IMR-90 (cell line): ENCODE measurements around the gene CCR5AS.

Experiments used
- ATAC-seq: fragments of 200-7000 bp; cut with Tn5 transposase; 2 replicates; pipeline ENCODE4 v1.9.1; 2020; ENCODE audit warnings: low read depth, mild to moderate bottlenecking, moderate library complexity
- BruUV-seq: library from RNA; stranded (reverse); fragments of 400-500 nt; replicated peaks from 2 replicates; lab custom pipeline; 2021; lab: Mats Ljungman, UMichigan
- CTCF ChIA-PET: fragments of 300-600 bp; formaldehyde crosslinking; extraction: SDS; loops from one replicate; lab custom pipeline; 2021; ENCODE audit warnings: antibody characterized with exemption; lab: Yijun Ruan, JAX
- POLR2A ChIA-PET: fragments of 300-600 bp; sonication (Branson Sonifier 250); formaldehyde crosslinking; loops from one replicate; lab custom pipeline; 2022; ENCODE audit warnings: antibody characterized with exemption; ENCODE audit not compliant: unreplicated experiment; lab: Charles Lee
- DNase-seq: peaks from one replicate; pipeline ENCODE4 v3.0.0; 2013
- H2AFZ ChIP-seq: replicated peaks from 2 replicates; pipeline ENCODE3; 2013; ENCODE audit warnings: low read length, mild to moderate bottlenecking; ENCODE audit not compliant: poor library complexity
- H2AK5ac ChIP-seq: 2 replicates; pipeline ENCODE4 v1.6.1; 2013; ENCODE audit warnings: low read depth, low read length, inconsistent platforms
- H2AK9ac ChIP-seq: replicated peaks from 2 replicates; pipeline ENCODE3; 2013; ENCODE audit warnings: mild to moderate bottlenecking, low read depth, low read length, moderate library complexity; ENCODE audit not compliant: poor library complexity
- H2BK120ac ChIP-seq: 2 replicates; pipeline ENCODE4 v1.6.1; 2013; ENCODE audit warnings: low read depth, low read length, inconsistent platforms
- H2BK15ac ChIP-seq: 3 replicates; pipeline ENCODE4 v1.6.1; 2013; ENCODE audit warnings: low read depth, low read length, inconsistent platforms
- H2BK20ac ChIP-seq: 2 replicates; pipeline ENCODE4 v1.6.1; 2013; ENCODE audit warnings: low read depth, mild to moderate bottlenecking, inconsistent platforms, low read length, moderate library complexity
- H2BK5ac ChIP-seq: 2 replicates; pipeline ENCODE4 v1.6.1; 2013; ENCODE audit warnings: mild to moderate bottlenecking, low read depth, low read length, inconsistent platforms; ENCODE audit not compliant: poor library complexity, severe bottlenecking
- H3K14ac ChIP-seq: replicated peaks from 2 replicates; pipeline ENCODE4 v1.6.1; 2013; ENCODE audit warnings: low read depth, low read length, inconsistent platforms
- H3K18ac ChIP-seq: 2 replicates; pipeline ENCODE4 v1.6.1; 2013; ENCODE audit warnings: low read depth, low read length, control low read depth
- H3K23ac ChIP-seq: 2 replicates; pipeline ENCODE4 v1.6.1; 2013; ENCODE audit warnings: low read depth, low read length, inconsistent platforms
- H3K27ac ChIP-seq: 2 replicates; pipeline ENCODE4 v1.5.1; 2013; ENCODE audit warnings: mild to moderate bottlenecking, control low read depth, low read length; ENCODE audit not compliant: insufficient read depth
- H3K27me3 ChIP-seq: 2 replicates; pipeline ENCODE4 v1.6.1; 2013; ENCODE audit warnings: low read length; ENCODE audit not compliant: control insufficient read depth, insufficient read depth
- H3K36me3 ChIP-seq: 2 replicates; pipeline ENCODE4 v1.6.1; 2013; ENCODE audit warnings: low read length, mixed read lengths; ENCODE audit not compliant: control insufficient read depth, insufficient read depth
- H3K4ac ChIP-seq: 2 replicates; pipeline ENCODE4 v1.6.1; 2013; ENCODE audit warnings: low read depth, low read length, inconsistent platforms
- H3K4me1 ChIP-seq: 2 replicates; pipeline ENCODE4 v1.6.1; 2013; ENCODE audit warnings: low read length, mixed read lengths; ENCODE audit not compliant: control insufficient read depth, insufficient read depth
- H3K4me2 ChIP-seq: 2 replicates; pipeline ENCODE4 v1.6.1; 2013; ENCODE audit warnings: low read depth, mild to moderate bottlenecking, control low read depth, low read length, moderate library complexity
- H3K4me3 ChIP-seq: 2 replicates; pipeline ENCODE4 v1.5.1; 2013; ENCODE audit warnings: low read depth, mild to moderate bottlenecking, control low read depth, low read length, moderate library complexity; ENCODE audit not compliant: insufficient read depth
- H3K56ac ChIP-seq: 2 replicates; pipeline ENCODE4 v1.6.1; 2013; ENCODE audit warnings: low read length, inconsistent platforms; ENCODE audit not compliant: insufficient read depth; ENCODE audit errors: extremely low read depth
- H3K79me1 ChIP-seq, 2 experiments: 2 replicates each; pipeline ENCODE4 v1.6.1; 2013; ENCODE audit warnings: low read length in 2 of 2, inconsistent platforms in 1 of 2, low read depth in 1 of 2
- H3K9ac ChIP-seq: 2 replicates; pipeline ENCODE4 v1.6.1; 2013; ENCODE audit warnings: low read depth, low read length, control low read depth
- H3K9me1 ChIP-seq: 2 replicates; pipeline ENCODE4 v1.6.1; 2013; ENCODE audit warnings: low read length, inconsistent platforms; ENCODE audit not compliant: insufficient read depth
- H3K9me3 ChIP-seq: 2 replicates; pipeline ENCODE4 v1.6.1; 2013; ENCODE audit warnings: low read length; ENCODE audit not compliant: control insufficient read depth, insufficient read depth
- H4K20me1 ChIP-seq: 2 replicates; pipeline ENCODE4 v1.6.1; 2013; ENCODE audit warnings: low read length, inconsistent platforms; ENCODE audit not compliant: insufficient read depth
- H4K5ac ChIP-seq: 2 replicates; pipeline ENCODE4 v1.6.1; 2013; ENCODE audit warnings: mild to moderate bottlenecking, low read depth, low read length, control low read depth
- H4K8ac ChIP-seq, 2 experiments: 2 replicates each; pipeline ENCODE4 v1.6.1; 2013; ENCODE audit warnings: low read depth in 2 of 2, low read length in 2 of 2, control low read depth in 1 of 2, inconsistent platforms in 1 of 2
- H4K91ac ChIP-seq: 2 replicates; pipeline ENCODE4 v1.6.1; 2013; ENCODE audit warnings: low read depth, low read length, inconsistent platforms; ENCODE audit not compliant: insufficient read depth
- BHLHE40 ChIP-seq: fragments of 150-350 bp; IDR thresholded peaks from 2 replicates; pipeline ENCODE4 v1.6.1; 2016; ENCODE audit warnings: mild to moderate bottlenecking, low read depth, low read length
- CEBPB ChIP-seq: IDR thresholded peaks from 2 replicates; pipeline ENCODE4 v1.6.1; 2012; ENCODE audit warnings: low read depth, low read length, improper control_type of control experiment
- CHD1 ChIP-seq: IDR thresholded peaks from 2 replicates; pipeline ENCODE4 v1.6.1; 2012; ENCODE audit warnings: low read depth, low read length, improper control_type of control experiment
- ELK1 ChIP-seq: fragments of 150-350 bp; IDR thresholded peaks from 2 replicates; pipeline ENCODE4 v1.6.1; 2016; ENCODE audit warnings: low read depth, mild to moderate bottlenecking, low read length, moderate library complexity, borderline replicate concordance
- FOS ChIP-seq: fragments of 150-350 bp; IDR thresholded peaks from 2 replicates; pipeline ENCODE4 v1.6.1; 2016; ENCODE audit warnings: low read depth, low read length
- MAFK ChIP-seq: IDR thresholded peaks from 2 replicates; pipeline ENCODE4 v1.6.1; 2012; ENCODE audit warnings: low read depth, low read length, improper control_type of control experiment
- MAZ ChIP-seq: IDR thresholded peaks from 2 replicates; pipeline ENCODE4 v1.6.1; 2012; ENCODE audit warnings: low read depth, mild to moderate bottlenecking, low read length, improper control_type of control experiment, moderate library complexity, borderline replicate concordance
- MXI1 ChIP-seq: IDR thresholded peaks from 2 replicates; pipeline ENCODE4 v1.6.1; 2012; ENCODE audit warnings: low read depth, mild to moderate bottlenecking, low read length, moderate library complexity, borderline replicate concordance
- NFE2L2 ChIP-seq: fragments of 150-350 bp; IDR thresholded peaks from 2 replicates; pipeline ENCODE4 v1.6.1; 2016; ENCODE audit warnings: low read depth, mild to moderate bottlenecking, low read length
- POLR2A ChIP-seq: IDR thresholded peaks from 2 replicates; pipeline ENCODE4 v1.6.1; 2012; ENCODE audit warnings: mild to moderate bottlenecking, low read depth, low read length
- RAD21 ChIP-seq: IDR thresholded peaks from 2 replicates; pipeline ENCODE4 v1.6.1; 2012; ENCODE audit warnings: low read length, improper control_type of control experiment
- RCOR1 ChIP-seq: IDR thresholded peaks from 2 replicates; pipeline ENCODE4 v1.6.1; 2012; ENCODE audit warnings: mild to moderate bottlenecking, low read length, improper control_type of control experiment; ENCODE audit not compliant: insufficient replicate concordance
- RFX5 ChIP-seq: IDR thresholded peaks from 2 replicates; pipeline ENCODE4 v1.8.0; 2012; ENCODE audit warnings: low read depth, mild to moderate bottlenecking, low read length, moderate library complexity
- SMC3 ChIP-seq: fragments of 150-350 bp; IDR thresholded peaks from 2 replicates; pipeline ENCODE4 v1.6.1; 2016; ENCODE audit warnings: low read depth, mild to moderate bottlenecking, antibody characterized with exemption, low read length, moderate library complexity
- WGBS, 2 experiments: methylation state at CpG; one replicate each; pipeline versions ENCODE4 v1.1.5 to v1.1.7; 2013; ENCODE audit warnings: missing lambda C conversion rate in 2 of 2; ENCODE audit not compliant: insufficient read length in 1 of 2; ENCODE audit errors: extremely low coverage in 2 of 2; 5-methylcytosine and 5-hydroxymethylcytosine counted together
- dilution Hi-C: fragments of 300-500 bp; cut with HindIII; formaldehyde crosslinking; loops from one replicate; pipeline ENCODE4 v1.14.3; 2018; ENCODE audit warnings: low sequenced_read_pairs; ENCODE audit not compliant: unreplicated experiment
- in situ Hi-C: fragments of 300-500 bp; cut with MboI; formaldehyde crosslinking; loops from 3 replicates; pipeline ENCODE4 v1.14.3; 2019; ENCODE audit warnings: low sequenced_read_pairs, inconsistent platforms, mixed read lengths
- intact Hi-C: fragments of 100-400 bp; cut with micrococcal nuclease; formaldehyde crosslinking; loops from 2 replicates; pipeline ENCODE4 v1.10.0; 2022
- TF ChIP-seq, protein P1 (sequence below): fragments of 150-350 bp; IDR thresholded peaks from 2 replicates; pipeline ENCODE4 v1.6.1; 2017; ENCODE audit warnings: mild to moderate bottlenecking, antibody characterized with exemption, low read length, low read depth
- TF ChIP-seq, protein P2 (sequence below): conservative IDR thresholded peaks from 2 replicates; pipeline ENCODE4 v1.5.1; 2012; ENCODE audit warnings: mild to moderate bottlenecking, low read depth, low read length, improper control_type of control experiment

Gene CCR5AS

DNA sequence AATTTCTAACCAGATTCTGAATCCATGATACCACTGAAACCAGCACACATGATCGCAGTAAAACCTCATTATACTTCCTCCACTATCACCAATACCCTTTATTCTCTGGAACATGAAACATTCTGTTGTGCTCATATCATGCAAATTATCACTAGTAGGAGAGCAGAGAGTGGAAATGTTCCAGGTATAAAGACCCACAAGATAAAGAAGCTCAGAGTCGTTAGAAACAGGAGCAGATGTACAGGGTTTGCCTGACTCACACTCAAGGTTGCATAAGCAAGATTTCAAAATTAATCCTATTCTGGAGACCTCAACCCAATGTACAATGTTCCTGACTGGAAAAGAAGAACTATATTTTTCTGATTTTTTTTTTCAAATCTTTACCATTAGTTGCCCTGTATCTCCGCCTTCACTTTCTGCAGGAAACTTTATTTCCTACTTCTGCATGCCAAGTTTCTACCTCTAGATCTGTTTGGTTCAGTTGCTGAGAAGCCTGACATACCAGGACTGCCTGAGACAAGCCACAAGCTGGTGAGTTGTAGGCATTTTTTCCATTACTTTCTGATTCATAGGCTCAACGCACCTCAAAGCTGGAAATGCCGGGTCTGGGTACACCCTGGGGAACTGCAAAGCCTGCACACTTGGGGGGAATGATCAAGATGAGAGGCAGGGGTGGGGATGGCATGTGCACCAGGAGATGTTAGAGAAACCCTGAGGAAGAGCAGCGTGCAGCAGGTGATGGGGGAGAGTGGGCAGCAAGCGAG lies 53.0 kb downstream of the CCR5AS start, which contains the start of gene CCR2:
TSS of gene CCR2 (plus strand) at position 465 of the 764 bp plus-strand sequence. CDS start 3,417 bp downstream, outside the sequence.
- H2BK15ac ChIP-seq = no peak within 1 kb of the TSS
- H3K56ac ChIP-seq = no peak within 1 kb of the TSS
- H3K14ac ChIP-seq = no peak within 1 kb of the TSS
- H3K79me1 ChIP-seq = no peaks in the 10 kb centered on the region
- H2AFZ ChIP-seq = no peak within 1 kb of the TSS
- no peak within 1 kb of the TSS for H2BK5ac ChIP-seq
- H4K5ac ChIP-seq = no peak within 1 kb of the TSS
- no peak for TF ChIP-seq CHD1
- TF ChIP-seq NFE2L2 = no peak
- no peak for TF ChIP-seq RFX5
- no peak for TF ChIP-seq MAFK
- TF ChIP-seq BHLHE40 = no peak
- no peak for TF ChIP-seq CEBPB
- TF ChIP-seq, protein P1, sequence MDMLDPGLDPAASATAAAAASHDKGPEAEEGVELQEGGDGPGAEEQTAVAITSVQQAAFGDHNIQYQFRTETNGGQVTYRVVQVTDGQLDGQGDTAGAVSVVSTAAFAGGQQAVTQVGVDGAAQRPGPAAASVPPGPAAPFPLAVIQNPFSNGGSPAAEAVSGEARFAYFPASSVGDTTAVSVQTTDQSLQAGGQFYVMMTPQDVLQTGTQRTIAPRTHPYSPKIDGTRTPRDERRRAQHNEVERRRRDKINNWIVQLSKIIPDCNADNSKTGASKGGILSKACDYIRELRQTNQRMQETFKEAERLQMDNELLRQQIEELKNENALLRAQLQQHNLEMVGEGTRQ = no peak
- no peak for TF ChIP-seq MAZ
- no peak for TF ChIP-seq MXI1
- TF ChIP-seq RAD21 = no peak
- TF ChIP-seq RCOR1 = no peak
- no peak for TF ChIP-seq FOS
- TF ChIP-seq, protein P2, sequence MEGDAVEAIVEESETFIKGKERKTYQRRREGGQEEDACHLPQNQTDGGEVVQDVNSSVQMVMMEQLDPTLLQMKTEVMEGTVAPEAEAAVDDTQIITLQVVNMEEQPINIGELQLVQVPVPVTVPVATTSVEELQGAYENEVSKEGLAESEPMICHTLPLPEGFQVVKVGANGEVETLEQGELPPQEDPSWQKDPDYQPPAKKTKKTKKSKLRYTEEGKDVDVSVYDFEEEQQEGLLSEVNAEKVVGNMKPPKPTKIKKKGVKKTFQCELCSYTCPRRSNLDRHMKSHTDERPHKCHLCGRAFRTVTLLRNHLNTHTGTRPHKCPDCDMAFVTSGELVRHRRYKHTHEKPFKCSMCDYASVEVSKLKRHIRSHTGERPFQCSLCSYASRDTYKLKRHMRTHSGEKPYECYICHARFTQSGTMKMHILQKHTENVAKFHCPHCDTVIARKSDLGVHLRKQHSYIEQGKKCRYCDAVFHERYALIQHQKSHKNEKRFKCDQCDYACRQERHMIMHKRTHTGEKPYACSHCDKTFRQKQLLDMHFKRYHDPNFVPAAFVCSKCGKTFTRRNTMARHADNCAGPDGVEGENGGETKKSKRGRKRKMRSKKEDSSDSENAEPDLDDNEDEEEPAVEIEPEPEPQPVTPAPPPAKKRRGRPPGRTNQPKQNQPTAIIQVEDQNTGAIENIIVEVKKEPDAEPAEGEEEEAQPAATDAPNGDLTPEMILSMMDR = no peak
- TF ChIP-seq POLR2A = no peak
- TF ChIP-seq ELK1 = no peak
- TF ChIP-seq SMC3 = no peak
- in situ Hi-C loops (no loop called here), intact Hi-C loops (no loop called here), dilution Hi-C loops (no loop called here)
- no peak within 1 kb of the TSS for H3K27ac ChIP-seq
- H3K9me1 ChIP-seq = no peaks in the 10 kb centered on the region
- ATAC-seq (no peak), DNase-seq (no peak)
- H3K36me3 ChIP-seq = no peaks in the 10 kb centered on the region
- no peak within 1 kb of the TSS for H2AK9ac ChIP-seq
- no peak within 1 kb of the TSS for H3K9ac ChIP-seq
- BruUV-seq = no TSS peak
- H3K4me3 ChIP-seq = no peak within 1 kb of the TSS
- POLR2A ChIA-PET = no interaction called here
- no peak within 1 kb of the TSS for H3K4me2 ChIP-seq
- no peak within 1 kb of the TSS for H3K18ac ChIP-seq
- peaks cover 45% of the 10 kb centered on the region for H3K27me3 ChIP-seq
- H3K23ac ChIP-seq = no peak within 1 kb of the TSS
- H2BK20ac ChIP-seq = no peak within 1 kb of the TSS
- no peak within 1 kb of the TSS for H2BK120ac ChIP-seq
- WGBS, 2 experiments = no CpG with 5 or more reads among the region's 7 CpGs
- H3K9me3 ChIP-seq = no peaks in the 10 kb centered on the region
- no peak within 1 kb of the TSS for H4K91ac ChIP-seq
- no peaks in the 10 kb centered on the region for H4K20me1 ChIP-seq
- H2AK5ac ChIP-seq = no peak within 1 kb of the TSS
- H4K8ac ChIP-seq = no peak within 1 kb of the TSS
- H3K4me1 ChIP-seq = no peaks in the 10 kb centered on the region
- no peak within 1 kb of the TSS for H3K4ac ChIP-seq
- CTCF ChIA-PET = interaction anchor here (0.5 to 1.0 kb wide), 2 partner anchors 15 to 277 kb away, joined by 3 to 4 read pairs; no protein-coding TSS in a partner anchor
